Astrocyte (in vitro differentiated cells and primary cell): ENCODE results near the gene LYL1. TPM values are rescaled to one million over a fixed set of nuclear protein-coding genes. Genes with fewer than 3 reads are reported as not detected.

Experiments
- DNase-seq: peaks from one replicate; pipeline ENCODE4 v3.0.0-alpha.2; 2010; ENCODE audit warnings: low read depth
- FAIRE-seq: peaks from 2 replicates; lab custom pipeline; 2011; peaks lifted over from hg19 to GRCh38; lab: Jason Lieb, UNC
- H2AFZ ChIP-seq: 2 replicates; pipeline ENCODE4 v1.6.0; 2012; ENCODE audit warnings: low read depth, low read length, inconsistent platforms
- H3K27ac ChIP-seq: 2 replicates; pipeline ENCODE4 v1.5.1; 2011; ENCODE audit warnings: low read depth, low read length, inconsistent platforms
- H3K27me3 ChIP-seq: 2 replicates; pipeline ENCODE4 v1.6.0; 2011; ENCODE audit warnings: low read length, inconsistent platforms; ENCODE audit not compliant: insufficient read depth
- H3K36me3 ChIP-seq: 2 replicates; pipeline ENCODE4 v1.5.1; 2011; ENCODE audit warnings: low read length, inconsistent platforms; ENCODE audit not compliant: insufficient read depth
- H3K4me1 ChIP-seq: 2 replicates; pipeline ENCODE4 v1.5.1; 2011; ENCODE audit warnings: low read length, inconsistent platforms; ENCODE audit not compliant: insufficient read depth
- H3K4me2 ChIP-seq: 2 replicates; pipeline ENCODE4 v1.6.0; 2012; ENCODE audit warnings: low read length, inconsistent platforms
- H3K4me3 ChIP-seq: 2 replicates; pipeline ENCODE4 v1.5.1; 2011; ENCODE audit warnings: low read depth, mild to moderate bottlenecking, low read length, inconsistent platforms; ENCODE audit not compliant: insufficient read depth
- H3K79me2 ChIP-seq: 2 replicates; pipeline ENCODE4 v1.6.0; 2012; ENCODE audit warnings: mild to moderate bottlenecking, low read length, inconsistent platforms; ENCODE audit not compliant: insufficient read depth
- H3K9ac ChIP-seq: 2 replicates; pipeline ENCODE4 v1.6.0; 2012; ENCODE audit warnings: mild to moderate bottlenecking, low read length, inconsistent platforms
- H3K9me3 ChIP-seq: 2 replicates; pipeline ENCODE4 v1.5.1; 2012; ENCODE audit warnings: low read depth, mild to moderate bottlenecking, low read length, inconsistent platforms; ENCODE audit not compliant: insufficient read depth
- H4K20me1 ChIP-seq: 2 replicates; pipeline ENCODE4 v1.6.0; 2012; ENCODE audit warnings: low read length, inconsistent platforms; ENCODE audit not compliant: insufficient read depth
- H3K27ac Mint-ChIP-seq: one replicate; pipeline ENCODE4 v1.8.0; 2021; ENCODE audit warnings: mild to moderate bottlenecking, mixed read lengths; ENCODE audit not compliant: unreplicated experiment
- H3K27me3 Mint-ChIP-seq: one replicate; pipeline ENCODE4 v1.8.0; 2021; ENCODE audit warnings: low read depth, mixed read lengths; ENCODE audit not compliant: unreplicated experiment
- H3K36me3 Mint-ChIP-seq: one replicate; pipeline ENCODE4 v1.8.0; 2021; ENCODE audit warnings: low read depth, mixed read lengths; ENCODE audit not compliant: unreplicated experiment
- H3K4me1 Mint-ChIP-seq: one replicate; pipeline ENCODE4 v1.8.0; 2021; ENCODE audit warnings: low read depth, mixed read lengths; ENCODE audit not compliant: unreplicated experiment
- H3K4me3 Mint-ChIP-seq: one replicate; pipeline ENCODE4 v1.8.0; 2021; ENCODE audit warnings: mild to moderate bottlenecking, moderate library complexity, mixed read lengths; ENCODE audit not compliant: unreplicated experiment
- H3K9me3 Mint-ChIP-seq: one replicate; pipeline ENCODE4 v1.8.0; 2021; ENCODE audit warnings: mild to moderate bottlenecking, mixed read lengths; ENCODE audit not compliant: unreplicated experiment
- EZH2 ChIP-seq: IDR thresholded peaks from 2 replicates; pipeline ENCODE4 v1.6.1; 2012; ENCODE audit warnings: mild to moderate bottlenecking, low read length, inconsistent platforms; ENCODE audit not compliant: insufficient read depth
- total RNA-seq: library from RNA; stranded (reverse); gene quantifications from 2 replicates; pipeline ENCODE4 v1.2.1, GENCODE V29; 2021
- TF ChIP-seq, protein P1 (sequence below): IDR thresholded peaks from 2 replicates; pipeline ENCODE4 v1.5.1; 2011; ENCODE audit warnings: low read depth, mild to moderate bottlenecking, inconsistent platforms, low read length, moderate library complexity; ENCODE audit not compliant: insufficient read depth

LYL1 gene
- total RNA-seq, 1 donor from 2014 or later = 0.27 TPM

DNA sequence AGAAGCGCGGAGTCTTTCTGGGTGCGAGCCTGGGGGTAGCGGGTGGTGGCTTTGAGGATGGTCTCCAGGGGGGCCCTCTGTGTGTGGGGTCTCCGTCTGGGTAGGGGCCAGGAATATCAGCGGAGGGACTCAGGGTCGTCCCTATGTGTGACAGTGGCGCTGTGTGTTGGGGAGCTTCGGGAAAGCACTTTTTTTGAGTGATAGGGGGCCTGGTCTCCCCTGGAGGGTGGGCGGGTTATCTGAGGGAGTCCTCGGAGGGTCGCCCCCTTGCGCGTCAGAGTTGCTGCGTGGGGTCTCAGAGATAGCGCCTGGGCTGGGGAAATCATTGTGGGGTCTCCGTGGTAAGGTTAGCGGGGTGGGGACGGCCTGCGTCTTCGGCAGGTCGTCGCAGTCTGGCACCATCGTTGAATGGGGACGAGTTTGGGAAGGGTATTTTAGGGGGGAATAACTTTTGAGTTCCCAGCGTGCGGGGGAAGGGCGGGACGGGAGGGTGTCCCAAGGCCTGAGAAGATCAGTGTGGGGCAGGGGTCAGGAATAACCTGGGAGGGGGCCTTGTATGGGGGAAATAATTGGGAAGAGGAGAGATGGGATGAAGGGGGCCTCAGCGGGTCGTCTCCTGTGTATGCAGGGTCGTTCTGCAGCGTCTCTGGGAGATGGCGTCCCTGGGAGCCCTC is 48.4 kb upstream of the LYL1 start:
- H3K4me3 ChIP-seq = peak overlapping the region; percentile 87
- H3K36me3 Mint-ChIP-seq = peaks cover 15% of the 10 kb centered on the region
- FAIRE-seq (no peak), DNase-seq (no peak)
- peaks cover 32% of the 10 kb centered on the region for H4K20me1 ChIP-seq
- H3K9ac ChIP-seq = peak overlapping the region; percentile 97
- H3K79me2 ChIP-seq = peaks cover 60% of the 10 kb centered on the region
- no peaks in the 10 kb centered on the region for H3K27me3 Mint-ChIP-seq
- peak overlapping the region; percentile 99 for H3K27ac Mint-ChIP-seq
- no peaks in the 10 kb centered on the region for H3K27me3 ChIP-seq
- peaks cover 29% of the 10 kb centered on the region for H3K4me1 ChIP-seq
- H3K9me3 ChIP-seq = no peaks in the 10 kb centered on the region
- peaks cover 5% of the 10 kb centered on the region for H3K4me1 Mint-ChIP-seq
- H3K9me3 Mint-ChIP-seq = no peaks in the 10 kb centered on the region
- H2AFZ ChIP-seq = peak overlapping the region; percentile 61
- H3K36me3 ChIP-seq = no peaks in the 10 kb centered on the region
- TF ChIP-seq, protein P1, sequence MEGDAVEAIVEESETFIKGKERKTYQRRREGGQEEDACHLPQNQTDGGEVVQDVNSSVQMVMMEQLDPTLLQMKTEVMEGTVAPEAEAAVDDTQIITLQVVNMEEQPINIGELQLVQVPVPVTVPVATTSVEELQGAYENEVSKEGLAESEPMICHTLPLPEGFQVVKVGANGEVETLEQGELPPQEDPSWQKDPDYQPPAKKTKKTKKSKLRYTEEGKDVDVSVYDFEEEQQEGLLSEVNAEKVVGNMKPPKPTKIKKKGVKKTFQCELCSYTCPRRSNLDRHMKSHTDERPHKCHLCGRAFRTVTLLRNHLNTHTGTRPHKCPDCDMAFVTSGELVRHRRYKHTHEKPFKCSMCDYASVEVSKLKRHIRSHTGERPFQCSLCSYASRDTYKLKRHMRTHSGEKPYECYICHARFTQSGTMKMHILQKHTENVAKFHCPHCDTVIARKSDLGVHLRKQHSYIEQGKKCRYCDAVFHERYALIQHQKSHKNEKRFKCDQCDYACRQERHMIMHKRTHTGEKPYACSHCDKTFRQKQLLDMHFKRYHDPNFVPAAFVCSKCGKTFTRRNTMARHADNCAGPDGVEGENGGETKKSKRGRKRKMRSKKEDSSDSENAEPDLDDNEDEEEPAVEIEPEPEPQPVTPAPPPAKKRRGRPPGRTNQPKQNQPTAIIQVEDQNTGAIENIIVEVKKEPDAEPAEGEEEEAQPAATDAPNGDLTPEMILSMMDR = no peak
- TF ChIP-seq EZH2 = no peak
- peak overlapping the region; percentile 93 for H3K27ac ChIP-seq
- peak overlapping the region; percentile 97 for H3K4me2 ChIP-seq
- peak overlapping the region; percentile 97 for H3K4me3 Mint-ChIP-seq

DNA sequence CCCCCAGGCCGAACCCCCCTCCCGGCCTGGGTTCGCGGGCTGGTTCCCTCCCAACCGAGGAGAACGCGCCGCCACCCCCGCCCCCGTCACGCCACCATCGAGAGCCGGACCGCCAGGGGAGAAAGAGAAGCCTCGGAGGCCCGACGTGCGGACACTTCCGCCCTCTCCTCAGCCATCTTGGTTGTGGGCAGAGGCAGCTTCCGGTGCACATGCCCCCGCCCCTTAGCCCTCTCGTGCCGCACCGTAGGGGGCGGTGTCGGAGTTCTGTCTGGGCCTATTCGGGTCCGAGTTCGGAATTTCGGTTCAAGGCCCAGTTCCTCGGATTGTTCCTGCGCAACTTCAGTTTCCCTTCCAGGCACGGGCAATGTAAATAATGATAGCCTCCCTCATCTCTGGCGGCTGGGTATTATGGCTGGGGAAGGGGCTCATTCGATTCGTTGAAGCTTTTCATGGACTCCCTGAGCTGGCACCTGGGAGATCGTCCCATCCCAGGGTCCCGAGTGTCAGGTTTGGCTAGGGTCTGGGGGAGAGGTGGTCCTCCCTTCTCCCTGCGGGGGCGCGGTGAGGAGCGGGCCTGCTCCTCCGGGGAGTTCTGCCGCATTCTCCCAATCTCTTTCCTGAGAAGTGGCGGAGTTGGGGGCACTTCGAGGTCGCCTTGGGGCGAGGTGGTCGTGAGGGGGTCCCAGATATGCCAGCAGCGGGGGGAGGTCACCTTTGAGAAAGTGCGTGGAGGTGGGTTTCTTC is 47.7 kb upstream of the LYL1 start, which contains the start of the genes IER2 and STX10:
Gene IER2 (plus strand): TSS at position 225 of the 744 bp plus-strand sequence. CDS start 2,776 bp downstream, outside the sequence.
Gene STX10 (minus strand): TSS at position 189 of the 744 bp plus-strand sequence. CDS start 202 bp downstream, outside the sequence.
- peaks cover 30% of the 10 kb centered on the region for H4K20me1 ChIP-seq
- TF ChIP-seq, protein P1 = peak; percentile 13
- TF ChIP-seq EZH2 = no peak
- H3K9ac ChIP-seq = peak within 1 kb of the TSS; percentile 97
- peaks cover 59% of the 10 kb centered on the region for H3K79me2 ChIP-seq
- Mint-ChIP-seq H3K36me3 (peaks cover 15% of the 10 kb centered on the region), H3K27ac (peak within 1 kb of the TSS; percentile 99), H3K4me1 (peaks cover 5% of the 10 kb centered on the region), H3K4me3 (peak within 1 kb of the TSS; percentile 97), H3K9me3 (no peaks in the 10 kb centered on the region), H3K27me3 (no peaks in the 10 kb centered on the region)
- peaks cover 22% of the 10 kb centered on the region for H3K4me1 ChIP-seq
- no peaks in the 10 kb centered on the region for H3K9me3 ChIP-seq
- no peak for FAIRE-seq
- peak within 1 kb of the TSS; percentile 61 for H2AFZ ChIP-seq
- H3K4me2 ChIP-seq = peak within 1 kb of the TSS; percentile 97
- H3K27me3 ChIP-seq = no peaks in the 10 kb centered on the region
- H3K36me3 ChIP-seq = no peaks in the 10 kb centered on the region
- H3K4me3 ChIP-seq = peak within 1 kb of the TSS; percentile 87
- peak; percentile 90 for DNase-seq
- H3K27ac ChIP-seq = peak within 1 kb of the TSS; percentile 93
